GOT3 (cell line): ENCODE measurements around the gene NSD1.

Source experiments
- DNase-seq: peaks from one replicate; lab custom pipeline; 2025; ENCODE audit warnings: mixed read lengths; lab: John Stamatoyannopoulos, UW

NSD1 gene

DNA sequence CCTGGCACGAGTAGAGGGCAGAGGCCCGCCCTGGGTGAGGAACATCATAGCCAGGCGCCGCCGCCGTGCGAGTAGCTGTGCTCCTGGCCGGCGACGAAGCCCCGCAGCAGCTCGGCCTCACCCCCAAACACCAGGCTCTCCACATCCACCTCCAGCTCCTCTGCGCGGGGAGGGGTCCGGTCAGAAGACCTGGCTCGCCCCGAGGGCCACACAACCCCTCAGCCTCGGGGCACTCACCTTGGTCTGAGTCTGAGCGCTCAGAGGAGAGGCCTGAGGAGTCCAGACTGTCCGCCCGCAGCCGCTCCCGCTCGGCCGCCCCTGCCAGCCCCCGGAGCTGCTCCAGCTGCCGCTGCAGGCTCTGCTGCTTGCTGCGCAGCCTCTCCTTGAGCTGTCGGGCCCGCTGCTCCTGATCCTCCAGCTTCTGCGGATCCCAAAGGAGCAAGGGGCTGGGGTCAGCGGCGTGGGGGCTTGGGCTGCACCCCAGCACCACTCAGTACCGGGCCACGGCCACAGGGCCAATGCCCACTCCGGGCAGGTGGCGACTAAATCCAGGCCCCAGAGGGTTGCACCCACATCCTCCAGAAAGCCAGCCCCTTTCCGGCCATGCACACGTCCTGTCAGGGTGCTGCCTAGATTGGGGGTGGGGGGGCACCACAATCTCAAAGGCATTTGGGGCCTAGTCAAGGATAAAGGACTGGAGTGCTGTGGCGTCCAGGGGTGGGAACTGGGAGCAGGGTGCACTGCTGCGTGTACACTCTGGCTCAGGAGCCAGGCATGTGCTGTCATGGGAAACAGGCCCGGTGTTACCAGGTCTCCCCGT lies 174.2 kb downstream of the NSD1 start:
- no peak for DNase-seq

DNA sequence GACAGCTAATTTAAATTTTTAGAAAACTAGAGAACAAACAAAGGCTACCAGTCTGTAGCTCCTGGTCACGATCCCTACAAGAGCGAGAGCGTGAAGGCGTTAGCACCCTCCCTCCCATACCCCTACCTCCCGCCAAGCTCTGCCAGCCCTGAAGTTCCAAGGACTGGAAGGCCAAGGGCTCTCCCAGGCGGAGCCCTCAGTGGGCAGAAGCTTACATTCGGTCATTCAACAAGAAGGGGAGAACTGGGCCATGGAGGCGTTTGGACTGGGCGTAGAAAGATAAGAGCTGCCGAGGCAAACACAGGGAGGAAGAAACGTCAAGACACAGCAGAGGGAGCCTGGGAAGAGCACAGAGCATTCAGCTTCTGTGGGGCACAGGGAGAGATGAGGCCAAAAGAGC lies 175.2 kb downstream of the NSD1 start:
- DNase-seq: no peak

DNA sequence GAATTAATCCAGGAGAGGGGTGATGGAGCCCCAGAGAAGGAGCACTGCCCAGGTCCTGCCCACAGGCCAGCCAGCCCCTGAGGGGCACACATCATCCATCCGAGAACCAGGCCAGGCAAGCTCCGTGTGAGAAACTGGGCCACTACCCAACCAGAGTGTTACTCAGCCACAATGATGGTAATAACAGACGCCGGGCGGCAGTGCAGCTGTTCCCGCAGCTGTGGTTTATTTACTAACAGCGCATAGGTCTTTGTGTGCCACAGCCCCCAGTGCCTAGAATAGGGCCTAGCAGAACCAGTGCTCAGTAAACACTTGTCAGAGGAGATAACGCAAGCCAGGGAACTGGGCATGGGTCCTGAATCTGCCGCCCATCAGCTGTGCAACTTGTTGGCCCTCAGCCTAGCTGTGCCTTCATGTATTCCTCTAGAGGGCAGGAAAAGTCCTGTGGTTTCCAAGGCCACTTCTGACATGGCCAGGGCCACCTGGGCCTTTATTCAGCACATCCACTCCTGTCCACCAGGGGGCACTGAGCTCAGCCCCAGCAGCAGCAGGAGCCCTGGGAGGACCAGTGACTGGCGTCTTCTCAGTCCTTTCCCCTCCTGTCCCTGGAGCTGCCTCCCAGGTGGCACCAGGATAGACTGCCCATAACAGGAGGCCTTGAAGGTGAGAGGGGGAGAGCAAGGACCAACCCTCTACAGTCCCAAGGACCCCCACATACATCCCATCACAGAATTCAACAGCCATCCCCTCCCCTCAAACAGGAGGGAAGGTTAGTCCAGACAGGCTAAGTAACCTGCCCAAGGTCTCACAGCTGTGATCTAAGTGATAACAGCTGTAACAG lies 176.0 kb downstream of the NSD1 start:
- DNase-seq: no peak

DNA sequence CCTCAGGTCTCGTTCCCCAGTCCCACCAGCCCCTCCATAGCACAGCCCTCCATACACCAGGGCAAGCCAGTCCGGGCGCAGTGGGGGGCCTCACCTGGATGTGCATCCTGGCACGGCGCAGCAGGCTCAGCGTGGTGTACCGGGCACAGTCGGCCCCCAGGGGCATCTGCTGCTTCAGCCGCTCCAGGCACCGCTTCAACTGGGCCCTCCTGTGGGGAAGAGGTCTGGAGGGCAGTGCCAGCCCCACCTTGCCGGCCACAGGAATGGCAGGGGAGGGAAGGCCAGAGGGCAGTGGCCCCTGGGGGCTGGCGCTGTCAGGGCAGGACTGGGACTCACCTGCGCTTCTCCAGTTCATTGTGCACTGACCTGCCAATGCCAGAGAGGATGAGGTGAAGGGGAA lies 176.8 kb downstream of the NSD1 start:
- DNase-seq: no peak

DNA sequence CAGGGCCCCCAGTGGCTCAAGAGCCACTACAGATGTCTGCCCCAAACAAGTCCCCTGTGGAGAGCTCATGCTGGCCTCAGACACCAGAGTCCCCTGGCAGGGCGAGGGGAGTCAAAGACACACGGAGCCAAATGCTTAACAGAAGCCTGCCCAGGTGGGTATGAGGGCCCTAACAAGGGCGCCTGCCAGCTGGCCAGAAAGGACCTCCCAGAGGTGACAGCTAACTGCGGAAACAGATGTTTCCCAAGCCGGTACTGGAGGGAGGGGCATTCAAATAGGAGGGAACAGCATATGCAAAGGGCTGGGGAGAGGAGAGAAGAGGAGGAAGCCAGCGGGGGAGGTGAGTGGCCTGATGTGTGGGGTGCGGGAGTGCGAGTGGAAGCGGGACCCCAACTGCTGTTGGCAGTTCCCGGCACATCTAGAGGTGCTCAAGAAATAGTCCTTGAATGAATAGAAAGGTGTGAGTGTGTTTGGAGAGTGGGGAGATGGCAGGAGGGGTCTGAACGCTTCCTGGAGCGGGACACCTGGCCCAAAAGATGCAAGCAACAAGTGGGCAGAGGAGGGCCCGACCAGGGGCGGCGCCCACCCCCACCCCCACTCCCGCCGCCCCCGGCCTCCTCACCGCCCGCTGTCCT lies 177.3 kb downstream of the NSD1 start:
- DNase-seq: no peak

DNA sequence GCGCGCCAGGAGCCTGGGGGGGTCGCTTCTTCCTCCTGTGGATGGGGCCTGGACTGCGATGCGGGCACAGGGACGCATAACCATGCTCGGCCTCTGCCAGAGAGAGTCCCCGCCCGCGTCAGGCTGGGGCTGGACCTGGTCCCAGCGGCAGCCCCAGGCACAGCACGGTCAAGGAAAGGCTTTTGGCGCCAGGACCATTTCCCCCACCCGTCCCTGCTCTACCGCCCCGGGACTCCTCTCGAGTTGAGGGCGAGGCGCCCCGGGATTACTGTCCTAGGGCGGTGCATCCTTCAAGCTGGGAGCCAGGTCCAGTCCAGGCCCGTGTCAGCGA lies 177.8 kb downstream of the NSD1 start:
- DNase-seq: no peak

DNA sequence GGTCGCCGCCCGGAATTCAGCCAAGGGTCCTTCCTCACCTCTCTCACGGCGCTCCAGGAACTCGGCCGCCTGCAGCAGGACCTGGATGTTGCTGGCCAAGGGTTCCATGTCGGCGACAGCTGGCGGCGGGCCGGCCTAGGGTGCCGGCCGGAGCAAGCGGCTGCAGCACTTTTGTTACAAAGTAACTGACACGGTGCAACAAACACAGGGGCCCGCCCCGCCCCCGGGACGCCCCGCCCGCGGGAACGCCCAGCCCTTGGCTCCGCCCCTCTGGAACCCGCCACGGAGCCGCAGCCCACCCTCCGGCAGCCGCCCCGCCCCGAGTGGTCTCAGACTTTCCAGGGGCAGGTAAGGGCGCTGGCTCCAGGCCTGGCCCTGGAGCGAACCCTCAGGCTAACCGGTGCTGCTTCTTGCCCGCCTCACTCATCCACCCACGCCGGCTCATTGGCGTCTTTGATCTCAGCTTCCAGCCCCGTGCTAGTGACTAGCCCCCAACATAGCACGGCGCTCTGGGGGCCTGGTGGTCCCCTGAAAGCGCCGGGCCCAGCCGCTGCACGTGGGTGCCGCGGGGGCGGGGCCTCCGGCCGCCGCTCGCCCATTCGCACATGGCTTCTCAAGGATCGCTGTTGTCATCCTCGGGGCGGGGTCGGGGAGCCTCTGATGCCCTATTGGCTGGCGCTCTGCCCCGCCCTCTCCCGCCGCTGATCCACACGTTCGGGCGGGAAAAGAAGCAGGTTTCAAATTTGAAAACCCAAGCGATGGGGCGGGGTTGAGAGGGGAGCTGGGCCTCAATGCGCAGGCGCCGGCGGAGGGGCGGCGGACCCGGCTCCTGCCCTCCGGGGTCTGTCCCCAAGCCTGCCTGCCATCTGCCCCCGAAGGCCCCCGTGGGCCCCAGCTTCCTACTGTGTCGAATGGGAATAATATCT lies 178.4 kb downstream of the NSD1 start, which contains the start of gene MXD3:
TSS of gene MXD3 (minus strand) at position 176 of the 926 bp plus-strand sequence. CDS start at position 108, 68 bp downstream.
- peak; percentile 94 for DNase-seq

DNA sequence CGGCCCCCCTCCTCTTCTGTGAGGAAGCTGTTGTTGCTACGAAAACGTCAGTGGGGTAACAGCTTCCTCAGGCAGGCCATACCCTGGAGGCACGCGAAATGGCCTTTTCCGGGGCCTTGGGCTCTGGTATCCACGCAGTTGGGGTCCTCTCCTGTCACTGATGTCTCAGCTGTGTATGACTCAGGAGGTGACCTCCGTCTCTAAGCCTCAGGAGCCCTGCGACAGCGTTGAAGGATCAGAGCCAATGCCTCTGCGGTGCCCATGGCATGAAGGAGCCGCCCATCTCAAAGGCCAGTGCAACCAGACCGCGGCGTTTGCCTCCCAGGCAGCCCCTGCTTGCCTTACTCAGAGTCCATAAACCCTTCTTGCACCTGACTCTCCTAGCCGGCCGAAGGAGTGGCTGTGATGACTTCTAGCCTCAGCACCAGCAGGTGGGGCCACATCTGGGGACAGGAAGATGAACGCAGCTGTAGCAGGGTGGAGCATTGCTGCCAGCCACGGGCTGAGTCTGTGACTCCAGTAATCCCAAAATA lies 179.1 kb downstream of the NSD1 start:
- no peak for DNase-seq

DNA sequence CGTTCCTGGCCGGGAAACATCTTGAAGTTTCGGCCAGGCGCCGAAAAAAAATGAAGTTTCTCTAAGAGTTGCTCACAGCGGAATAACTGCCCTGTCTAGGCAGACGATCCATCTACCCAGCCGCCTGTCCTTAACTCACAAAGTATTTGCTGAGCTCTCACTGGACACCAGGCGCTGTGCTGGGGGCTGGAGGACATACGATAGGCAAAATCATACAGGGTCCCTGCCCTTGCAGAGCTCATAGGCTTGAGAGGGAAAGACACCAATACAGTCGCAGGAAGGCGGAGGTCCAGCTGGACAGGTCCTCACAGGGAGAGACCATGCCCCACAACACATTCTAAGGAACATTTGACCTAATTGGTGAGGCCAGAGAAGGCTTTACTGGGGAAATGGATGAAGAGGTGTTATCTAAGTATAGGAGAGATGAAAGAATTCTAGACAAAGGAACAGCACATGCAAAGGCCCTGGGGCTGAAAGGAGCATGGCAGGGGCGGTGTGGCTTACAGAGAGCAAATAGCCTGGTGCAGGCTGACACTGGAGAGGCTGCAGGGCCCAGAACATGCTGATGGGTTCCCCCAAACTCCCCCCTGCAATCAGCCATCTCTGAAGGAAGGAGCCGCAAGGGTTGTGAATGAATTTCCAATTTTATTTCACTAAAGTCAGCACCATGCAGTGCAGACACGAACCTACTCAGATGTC lies 180.1 kb downstream of the NSD1 start:
- DNase-seq: no peak

DNA sequence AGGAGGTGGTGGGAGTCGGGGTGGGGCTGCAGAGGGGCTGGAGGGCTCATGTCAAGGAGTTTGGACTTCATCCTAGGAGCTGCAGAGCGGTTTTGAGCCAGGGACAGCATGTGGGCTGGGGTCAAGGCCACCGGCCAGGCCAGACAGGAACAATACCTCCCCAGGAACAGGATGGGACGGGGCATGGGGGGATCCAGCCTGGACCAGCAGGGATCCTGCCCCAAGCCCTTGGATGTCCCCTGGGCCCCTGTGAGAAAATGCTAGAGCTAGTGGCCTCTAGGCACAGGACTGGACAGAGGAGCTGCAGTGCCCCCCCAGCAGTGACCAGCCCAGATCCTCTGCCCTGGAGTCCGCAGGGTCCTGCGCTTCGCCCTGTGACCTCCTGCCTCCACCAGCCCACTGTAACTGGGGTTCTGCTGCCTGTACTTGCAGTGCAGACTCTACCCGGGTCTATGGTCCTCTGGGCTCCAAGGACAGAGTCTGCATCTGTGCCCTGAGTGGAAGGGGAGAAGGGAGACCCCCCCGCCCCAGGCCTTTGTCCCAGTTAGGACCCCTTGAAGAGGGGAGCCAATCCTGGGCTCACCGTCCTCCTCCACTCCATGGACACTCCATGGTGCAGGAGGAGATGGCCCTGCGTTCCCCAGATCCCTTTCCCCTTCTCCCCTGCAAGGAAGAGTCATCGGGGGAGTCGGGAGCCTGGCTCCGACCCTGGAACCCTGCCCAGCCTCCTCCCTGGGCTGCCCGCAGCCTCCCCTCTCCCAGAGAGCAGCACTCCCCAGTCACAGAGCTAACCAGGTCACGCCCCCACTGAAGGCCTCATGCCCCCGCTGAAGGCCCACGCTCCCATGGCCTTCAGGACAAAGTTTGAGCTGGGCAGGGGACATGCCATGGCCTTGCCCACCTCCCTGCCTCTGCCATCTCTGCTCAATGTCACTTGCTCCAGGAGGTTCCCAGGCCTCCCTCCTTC lies 181.1 kb downstream of the NSD1 start:
- DNase-seq: no peak

DNA sequence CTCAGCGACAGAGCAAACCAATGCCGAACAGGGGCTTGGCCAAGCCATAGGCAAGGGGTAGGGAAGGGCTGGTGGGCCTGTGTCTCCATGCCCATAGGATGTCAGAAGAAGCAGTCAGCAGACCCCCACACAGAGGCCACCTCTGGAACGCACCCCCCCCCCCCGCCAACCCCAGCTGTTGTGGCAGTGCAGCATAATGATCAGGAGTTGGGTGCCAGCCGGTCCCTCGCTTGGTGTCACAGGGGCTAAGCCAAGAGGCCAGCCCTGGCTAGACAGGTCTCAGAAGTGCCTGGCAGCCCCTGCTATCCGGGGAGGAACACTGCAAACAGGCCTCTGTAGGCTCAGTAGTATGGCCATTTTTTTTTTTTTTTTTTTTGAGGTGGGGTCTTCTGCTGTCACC lies 181.8 kb downstream of the NSD1 start:
- no peak for DNase-seq

DNA sequence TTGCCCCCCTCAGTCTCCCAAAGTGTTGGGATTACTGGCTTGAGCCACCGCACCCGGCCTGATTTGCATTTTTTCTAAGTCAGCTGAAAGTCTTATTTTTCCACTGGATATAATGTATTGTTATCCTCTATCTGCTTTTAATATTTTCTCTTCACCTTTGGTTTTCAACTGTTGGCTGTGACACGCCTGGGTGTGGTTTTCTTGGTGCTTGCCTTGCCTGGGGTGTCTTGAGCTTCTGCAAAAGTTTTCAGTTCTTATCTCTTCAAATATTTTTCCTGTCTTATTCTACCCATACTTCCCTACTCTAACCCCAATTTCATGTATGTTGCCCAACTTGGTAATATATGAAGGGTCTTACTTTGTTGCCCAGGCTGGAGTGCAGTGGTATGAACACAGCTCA lies 182.4 kb downstream of the NSD1 start:
- DNase-seq: no peak

DNA sequence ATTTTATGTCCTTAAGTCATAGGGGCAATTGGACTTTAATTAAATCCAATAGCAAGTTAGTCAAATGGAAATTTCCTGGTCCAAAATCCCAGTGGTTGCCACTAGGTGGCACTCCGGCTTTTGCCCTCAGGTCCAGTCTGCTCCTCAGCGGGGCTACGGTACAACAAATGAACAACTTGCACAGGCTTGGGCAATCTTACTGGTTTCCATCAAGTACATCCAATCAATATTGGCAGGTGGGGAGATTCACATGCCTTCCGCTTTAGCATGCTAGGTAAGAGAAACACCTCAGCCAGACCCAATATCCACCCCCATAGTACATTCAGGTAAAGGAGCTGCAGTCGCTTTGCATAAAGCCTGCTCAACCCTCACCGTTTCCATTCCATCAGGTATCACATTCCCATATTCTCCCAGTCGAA lies 184.4 kb downstream of the NSD1 start:
- no peak for DNase-seq

DNA sequence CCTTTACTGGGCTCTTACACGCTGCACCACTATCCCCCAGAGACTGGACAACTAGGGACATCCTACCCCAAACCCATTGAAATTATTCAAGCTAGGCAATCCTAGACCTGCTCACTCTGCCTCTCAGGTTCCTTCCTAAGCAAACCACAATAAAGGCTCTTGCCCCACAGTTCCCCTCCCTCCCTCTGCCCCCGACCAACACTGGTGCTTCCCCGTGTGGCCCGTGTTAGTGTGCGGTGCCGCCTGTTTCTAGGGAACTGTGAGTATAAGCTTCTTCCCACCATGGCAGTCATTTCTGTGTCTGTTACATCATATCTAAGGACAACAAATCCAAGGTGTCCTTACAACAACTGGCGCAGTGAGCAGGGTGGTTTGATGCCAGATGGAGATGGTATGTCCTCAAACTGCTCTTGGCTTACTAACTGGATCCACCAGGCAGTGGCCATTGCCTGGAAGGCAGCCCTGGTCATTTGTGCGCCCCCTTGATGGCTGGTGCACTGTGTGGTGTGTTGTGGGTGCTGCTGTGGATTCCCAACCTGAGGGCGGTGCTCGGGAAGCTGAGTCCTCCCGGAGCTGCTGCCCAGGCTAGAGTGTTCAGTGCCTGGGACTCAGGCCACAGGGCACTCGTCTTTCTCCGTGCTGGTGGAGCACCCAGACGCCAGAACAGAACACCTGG lies 186.5 kb downstream of the NSD1 start:
- DNase-seq: no peak

DNA sequence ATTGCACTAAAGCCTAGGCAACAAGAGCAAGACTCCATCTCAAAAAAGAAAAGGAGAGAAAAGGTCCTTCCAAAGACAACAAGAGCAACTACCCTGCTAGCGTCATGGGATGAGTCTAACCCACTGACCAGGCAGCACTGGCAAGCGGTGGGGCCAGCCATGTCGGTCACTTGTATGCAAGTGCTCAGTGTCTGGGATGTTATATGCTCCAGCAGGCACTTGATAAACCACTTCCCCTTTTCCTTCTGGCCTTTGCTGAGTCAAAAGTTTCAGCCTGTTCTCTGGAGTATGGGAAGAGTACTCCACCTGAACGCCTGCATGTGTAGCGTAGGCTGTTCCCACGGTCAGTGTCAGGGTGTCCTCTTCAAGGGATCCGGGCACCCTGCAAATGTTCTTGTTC lies 187.3 kb downstream of the NSD1 start:
- DNase-seq: no peak

DNA sequence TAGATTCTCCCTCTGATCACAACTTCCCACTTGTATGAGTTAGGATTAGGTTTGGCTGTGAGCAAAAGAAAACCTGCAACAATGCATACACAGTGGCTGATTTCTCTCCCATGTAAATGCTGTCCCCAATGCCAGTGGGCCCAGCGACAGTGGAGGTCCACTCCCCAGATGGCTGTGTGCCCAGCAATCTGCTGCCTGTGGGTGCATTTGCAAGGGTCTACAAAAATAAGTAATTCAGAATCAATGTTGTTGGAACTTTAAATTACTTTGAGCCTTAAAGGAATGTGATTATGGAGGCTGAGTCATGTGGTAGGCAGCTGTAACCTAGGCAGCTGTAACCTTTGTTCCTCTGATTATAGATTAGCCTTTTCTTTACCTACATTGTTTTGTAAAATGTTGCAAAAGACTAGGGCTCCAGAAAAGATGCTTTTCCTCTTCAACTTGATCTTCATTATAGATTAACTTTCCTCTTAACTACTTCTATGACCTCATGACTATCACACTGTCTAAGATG lies 192.4 kb downstream of the NSD1 start:
- DNase-seq: no peak

DNA sequence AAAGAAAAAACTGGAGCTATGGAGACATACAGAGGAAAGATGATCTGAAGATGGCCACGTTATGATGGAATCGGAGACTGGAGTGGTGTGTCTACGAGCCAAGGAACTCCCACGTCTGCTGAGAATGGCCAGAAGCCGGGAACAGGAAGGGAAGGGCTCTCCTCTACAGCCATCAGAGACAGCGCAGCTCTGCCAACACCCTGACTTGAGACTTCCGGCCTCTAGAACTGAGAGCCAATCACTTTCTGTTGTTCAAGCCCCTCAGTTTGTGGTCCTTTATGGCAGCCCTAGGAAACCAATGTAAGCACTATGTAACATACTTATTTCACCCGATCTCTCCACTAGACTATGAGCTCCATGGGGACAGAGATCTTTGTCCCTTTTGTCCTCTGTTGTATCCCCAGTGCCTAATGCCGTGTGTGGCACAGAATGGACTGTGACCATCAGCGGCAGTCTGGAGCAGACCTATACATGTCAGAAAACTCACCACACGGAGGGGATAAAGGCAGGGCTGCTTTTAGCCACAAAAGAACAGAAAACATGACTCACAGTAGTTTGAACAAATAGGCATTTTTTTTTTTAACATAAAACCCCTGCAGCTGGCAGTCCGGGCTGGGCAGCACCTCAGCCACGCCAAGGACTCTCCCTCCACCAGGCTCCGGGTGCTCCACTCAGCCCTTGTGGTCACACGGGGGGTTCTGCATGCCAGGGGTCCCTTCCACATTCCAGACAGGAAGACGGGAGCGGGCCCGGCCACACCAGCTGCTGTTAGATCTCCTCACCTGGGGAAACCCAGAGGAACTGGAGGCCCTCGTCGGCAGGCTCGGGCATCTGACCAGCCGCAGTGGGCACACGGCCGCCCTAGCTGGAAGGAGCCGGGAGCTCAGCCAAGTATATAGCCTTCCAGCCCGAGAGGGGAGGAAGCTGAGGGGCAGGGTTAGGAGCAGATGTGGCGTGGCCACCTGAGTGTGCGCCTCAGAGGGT lies 194.3 kb downstream of the NSD1 start:
- no peak for DNase-seq
